Tibial nerve (tissue), 4 donors: ENCODE data around the gene OMP. TPM values are rescaled to one million over a fixed set of nuclear protein-coding genes. Genes with fewer than 3 reads are reported as not detected.
A peak's percentile ranks its signal among the peaks of the same experiment; 100 is the strongest.

Experiments
- DNase-seq, 2 donors: peaks; one replicate each; pipeline ENCODE4 v3.0.0-alpha.2; 2019; ENCODE audit warnings: low spot score in 2 of 2
- H3K27ac ChIP-seq, 4 donors: fragments of 200-600 bp; sonication (generic) in 3 of 4; one replicate each; pipeline ENCODE4 v1.5.1; 2017 to 2019; ENCODE audit warnings: mild to moderate bottlenecking in 1 of 4
- H3K27me3 ChIP-seq, 2 donors: fragments of 200-600 bp; sonication (generic) in 1 of 2; one replicate each; pipeline versions ENCODE4 v1.5.1 to v1.6.0; 2017 to 2019
- H3K36me3 ChIP-seq, 3 donors: fragments of 200-600 bp; sonication (generic); one replicate each; pipeline ENCODE4 v1.5.1; 2018 to 2019
- H3K4me1 ChIP-seq, 4 donors: fragments of 200-600 bp; sonication (generic) in 3 of 4; one replicate each; pipeline ENCODE4 v1.5.1; 2017 to 2019
- H3K4me3 ChIP-seq, 4 donors: fragments of 200-600 bp; sonication (generic) in 3 of 4; one replicate each; pipeline ENCODE4 v1.5.1; 2017 to 2019; ENCODE audit warnings: mild to moderate bottlenecking in 1 of 4, moderate library complexity in 1 of 4
- H3K9me3 ChIP-seq, 4 donors: fragments of 200-600 bp; sonication (generic) in 3 of 4; one replicate each; pipeline ENCODE4 v1.5.1; 2017 to 2019
- CTCF ChIP-seq, 5 experiments: fragments of 200-600 bp in 3 of 5; fragments of 450-650 bp in 2 of 5; sonication (generic) in 3 of 5; IDR thresholded peaks; one replicate each; pipeline ENCODE4 v1.5.1; 2016 to 2019; ENCODE audit warnings: antibody characterized with exemption in 5 of 5, mild to moderate bottlenecking in 3 of 5, moderate library complexity in 2 of 5
- EP300 ChIP-seq, 2 donors: sonication (generic); formaldehyde crosslinking; IDR thresholded peaks; one replicate each; pipeline ENCODE4 v1.6.1; 2017; ENCODE audit warnings: antibody characterized with exemption in 2 of 2, mild to moderate bottlenecking in 1 of 2
- POLR2A ChIP-seq, 2 donors: fragments of 450-650 bp; IDR thresholded peaks; one replicate each; pipeline ENCODE4 v1.6.1; 2017; ENCODE audit warnings: antibody characterized with exemption in 2 of 2, mild to moderate bottlenecking in 2 of 2, moderate library complexity in 2 of 2
- WGBS, 2 donors: methylation state at CpG; one replicate each; pipeline ENCODE4 v1.1.5; 2018; 5-methylcytosine and 5-hydroxymethylcytosine counted together
- total RNA-seq, 4 donors: library from RNA; depleted of rRNA; stranded (reverse); fragments of >200 nt; gene quantifications; one replicate each; pipeline ENCODE4 v1.1.0, GENCODE V29; 2016

Gene OMP
- total RNA-seq, 4 donors from 2014 or later = 9.9 TPM; not detected in 3

DNA sequence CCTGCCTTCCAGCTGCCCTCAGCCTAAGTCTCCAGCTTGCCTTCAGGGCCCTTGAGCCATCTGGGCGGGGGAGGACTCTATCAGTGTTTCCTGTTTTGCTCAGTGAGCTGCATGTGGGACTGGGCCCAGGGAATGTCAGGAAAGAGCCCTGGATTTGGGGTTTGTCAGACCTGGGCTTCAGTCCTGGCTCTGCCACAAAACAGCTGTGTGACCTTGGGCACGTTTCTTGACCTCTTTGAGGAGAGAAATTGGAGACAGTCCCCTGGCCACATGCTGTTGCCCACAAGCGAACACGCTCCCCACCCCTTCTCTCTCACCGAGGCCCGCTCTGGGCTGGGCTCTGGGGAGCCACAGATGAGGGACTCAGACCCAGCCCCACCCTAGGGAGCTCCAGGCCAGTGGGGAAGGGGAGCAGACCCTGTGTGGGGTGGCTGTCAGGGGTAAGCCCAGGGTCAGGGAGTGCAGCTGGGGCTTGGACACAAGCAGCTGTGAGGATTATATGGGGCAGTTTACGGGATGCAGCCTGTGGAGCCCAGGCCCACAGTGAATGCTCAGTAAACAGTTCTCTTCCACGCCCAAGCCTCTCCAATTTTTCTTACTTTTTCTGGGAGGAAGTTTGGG, 37.7 kb downstream of the OMP start:
- peaks cover 0 to 18% of the 10 kb centered on the region in 2 donors for H3K27me3 ChIP-seq
- H3K9me3 ChIP-seq = no peaks in the 10 kb centered on the region
- WGBS, 2 donors = 59 to 69% methylated on average over 8 of the region's 8 CpGs
- DNase-seq = peak in 1 of 2 donors; percentile 51
- H3K4me3 ChIP-seq = no peak overlapping the region
- TF ChIP-seq POLR2A (IDR thresholded peaks at IDR 0.05) (no peak), CTCF (IDR thresholded peaks at IDR 0.05) (no peak), EP300 (IDR thresholded peaks at IDR 0.05) (peak in 1 of 2 donors; percentile 7)
- peaks cover 0 to 26% (median 0%) of the 10 kb centered on the region in 4 donors for H3K4me1 ChIP-seq
- H3K36me3 ChIP-seq = no peaks in the 10 kb centered on the region
- H3K27ac ChIP-seq = peak overlapping the region in 2 of 4 donors; percentile 48 to 66

- WGBS, 2 donors = 85 to 88% methylated on average over 4 of the region's 4 CpGs
- Histone ChIP-seq H3K36me3 (no peaks in the 10 kb centered on the region), H3K27me3 (peaks cover 0 to 18% of the 10 kb centered on the region in 2 donors), H3K27ac (peak overlapping the region in 1 of 4 donors; percentile 48), H3K4me1 (peaks cover 0 to 26% (median 0%) of the 10 kb centered on the region in 4 donors), H3K9me3 (no peaks in the 10 kb centered on the region), H3K4me3 (no peak overlapping the region)
- TF ChIP-seq POLR2A (IDR thresholded peaks at IDR 0.05) (no peak), CTCF (IDR thresholded peaks at IDR 0.05) (no peak), EP300 (IDR thresholded peaks at IDR 0.05) (no peak)
- DNase-seq = no peak
Observed at GRCh38 chr11:77141034-77141433, 38.4 kb downstream of the OMP start.

- DNase-seq = no peak
- WGBS, 2 donors = 97 to 98% methylated on average over 4 of the region's 4 CpGs
- no peak overlapping the region for H3K27ac ChIP-seq
- TF ChIP-seq CTCF (IDR thresholded peaks at IDR 0.05) = no peak
- no peak for TF ChIP-seq POLR2A (IDR thresholded peaks at IDR 0.05)
- peaks cover 0 to 26% (median 0%) of the 10 kb centered on the region in 4 donors for H3K4me1 ChIP-seq
- peaks cover 0 to 18% of the 10 kb centered on the region in 2 donors for H3K27me3 ChIP-seq
- H3K9me3 ChIP-seq = no peaks in the 10 kb centered on the region
- no peak overlapping the region for H3K4me3 ChIP-seq
- no peaks in the 10 kb centered on the region for H3K36me3 ChIP-seq
Observed at GRCh38 chr11:77141475-77141874, 38.8 kb downstream of the OMP start.

GRCh38 chr11:77142091-77142975, 39.7 kb downstream of the OMP start:
- WGBS, 2 donors = 91 to 92% methylated on average over 11 of the region's 11 CpGs
- Histone ChIP-seq H3K27ac (no peak overlapping the region), H3K4me3 (no peak overlapping the region), H3K27me3 (peaks cover 0 to 13% of the 10 kb centered on the region in 2 donors), H3K4me1 (peaks cover 0 to 30% (median 0%) of the 10 kb centered on the region in 4 donors), H3K36me3 (no peaks in the 10 kb centered on the region), H3K9me3 (no peaks in the 10 kb centered on the region)
- DNase-seq = no peak
- TF ChIP-seq EP300 (IDR thresholded peaks at IDR 0.05) = no peak
- TF ChIP-seq POLR2A (IDR thresholded peaks at IDR 0.05) = no peak
- TF ChIP-seq CTCF (IDR thresholded peaks at IDR 0.05) = no peak
